SK-N-SH treated with all-trans-retinoic acid at 6 μM for 48 hours (cell line): Measurements from ENCODE around the gene CCDC40.

Experiments
- ATAC-seq: fragments of 200-7000 bp; cut with Tn5 transposase; 3 replicates; pipeline ENCODE4 v1.9.1; 2020; ENCODE audit warnings: mild to moderate bottlenecking, moderate library complexity
- ARNTL ChIP-seq: fragments of 450-650 bp; formaldehyde crosslinking; IDR thresholded peaks from 2 replicates; pipeline ENCODE4 v1.5.0; 2020; ENCODE audit warnings: low read depth, mild to moderate bottlenecking, moderate library complexity, borderline replicate concordance
- CREB5 ChIP-seq: fragments of 250-450 bp; sonication (Bioruptor Pico); IDR thresholded peaks from 2 replicates; pipeline ENCODE4 v1.5.1; 2020; ENCODE audit warnings: low read depth, mild to moderate bottlenecking, moderate library complexity
- CSRNP3 ChIP-seq: fragments of 250-450 bp; sonication (Bioruptor Pico); IDR thresholded peaks from 2 replicates; pipeline ENCODE4 v1.5.1; 2021; ENCODE audit warnings: mild to moderate bottlenecking, moderate library complexity
- ESRRG ChIP-seq: fragments of 250-450 bp; sonication (Bioruptor Pico); IDR thresholded peaks from 2 replicates; pipeline ENCODE4 v1.6.1; 2021; ENCODE audit warnings: mild to moderate bottlenecking
- GLIS3 ChIP-seq: fragments of 250-450 bp; sonication (Bioruptor Pico); IDR thresholded peaks from 2 replicates; pipeline ENCODE4 v1.5.0; 2020; ENCODE audit warnings: mild to moderate bottlenecking, moderate library complexity
- ISL1 ChIP-seq: fragments of 250-450 bp; sonication (Bioruptor Pico); IDR thresholded peaks from 2 replicates; pipeline ENCODE4 v2.1.2; 2022; ENCODE audit warnings: mild to moderate bottlenecking, moderate library complexity
- PPARA ChIP-seq: fragments of 250-450 bp; sonication (Bioruptor Pico); IDR thresholded peaks from 2 replicates; pipeline ENCODE4 v1.5.0; 2020; ENCODE audit warnings: mild to moderate bottlenecking, borderline replicate concordance
- SNAI2 ChIP-seq: fragments of 250-450 bp; sonication (Bioruptor Pico); IDR thresholded peaks from 2 replicates; pipeline ENCODE4 v1.5.0; 2020; ENCODE audit warnings: mild to moderate bottlenecking, moderate library complexity
- TCF4 ChIP-seq: fragments of 250-450 bp; sonication (Bioruptor Pico); IDR thresholded peaks from 2 replicates; pipeline ENCODE4 v1.8.0; 2021; ENCODE audit warnings: mild to moderate bottlenecking, moderate library complexity, borderline replicate concordance
- TOX ChIP-seq: fragments of 250-450 bp; sonication (Bioruptor Pico); IDR thresholded peaks from 2 replicates; pipeline ENCODE4 v1.8.0; 2021; ENCODE audit warnings: mild to moderate bottlenecking, moderate library complexity, borderline replicate concordance
- ZC3H10 ChIP-seq: fragments of 250-450 bp; sonication (Bioruptor Pico); IDR thresholded peaks from 2 replicates; pipeline ENCODE4 v1.5.1; 2021; ENCODE audit warnings: mild to moderate bottlenecking, moderate library complexity
- ZNF565 ChIP-seq: fragments of 450-650 bp; formaldehyde crosslinking; conservative IDR thresholded peaks from 2 replicates; pipeline ENCODE4 v1.5.0; 2020; ENCODE audit warnings: low read depth, mild to moderate bottlenecking, moderate library complexity
- ZNF8 ChIP-seq: fragments of 450-650 bp; formaldehyde crosslinking; IDR thresholded peaks from 2 replicates; pipeline ENCODE4 v1.5.0; 2020; ENCODE audit warnings: mild to moderate bottlenecking, moderate library complexity
- TF ChIP-seq, protein P1 (sequence below): fragments of 250-450 bp; sonication (Bioruptor Pico); IDR thresholded peaks from 2 replicates; pipeline ENCODE4 v1.8.0; 2020; ENCODE audit warnings: mild to moderate bottlenecking, moderate library complexity, borderline replicate concordance
- TF ChIP-seq, protein P2 (sequence below): fragments of 250-450 bp; sonication (Bioruptor Pico); IDR thresholded peaks from 2 replicates; pipeline ENCODE4 v1.8.0; 2021; ENCODE audit warnings: low read depth, mild to moderate bottlenecking, moderate library complexity, borderline replicate concordance

The CCDC40 gene

GRCh38 chr17:80123791-80124190 is 87.3 kb downstream of the CCDC40 start:
- no peak for ATAC-seq
- no peak for TF ChIP-seq PPARA (CRISPR knock-in tag)
- no peak for TF ChIP-seq ARNTL (CRISPR knock-in tag)
- TF ChIP-seq GLIS3 (CRISPR knock-in tag): no peak
- TF ChIP-seq ISL1: no peak
- no peak for TF ChIP-seq TOX (CRISPR knock-in tag)

- ATAC-seq: peak; percentile 69
- TF ChIP-seq CSRNP3 (CRISPR knock-in tag) (no peak), TCF4 (CRISPR knock-in tag) (no peak), SNAI2 (CRISPR knock-in tag) (no peak), ISL1 (no peak)
- TF ChIP-seq, protein P1, sequence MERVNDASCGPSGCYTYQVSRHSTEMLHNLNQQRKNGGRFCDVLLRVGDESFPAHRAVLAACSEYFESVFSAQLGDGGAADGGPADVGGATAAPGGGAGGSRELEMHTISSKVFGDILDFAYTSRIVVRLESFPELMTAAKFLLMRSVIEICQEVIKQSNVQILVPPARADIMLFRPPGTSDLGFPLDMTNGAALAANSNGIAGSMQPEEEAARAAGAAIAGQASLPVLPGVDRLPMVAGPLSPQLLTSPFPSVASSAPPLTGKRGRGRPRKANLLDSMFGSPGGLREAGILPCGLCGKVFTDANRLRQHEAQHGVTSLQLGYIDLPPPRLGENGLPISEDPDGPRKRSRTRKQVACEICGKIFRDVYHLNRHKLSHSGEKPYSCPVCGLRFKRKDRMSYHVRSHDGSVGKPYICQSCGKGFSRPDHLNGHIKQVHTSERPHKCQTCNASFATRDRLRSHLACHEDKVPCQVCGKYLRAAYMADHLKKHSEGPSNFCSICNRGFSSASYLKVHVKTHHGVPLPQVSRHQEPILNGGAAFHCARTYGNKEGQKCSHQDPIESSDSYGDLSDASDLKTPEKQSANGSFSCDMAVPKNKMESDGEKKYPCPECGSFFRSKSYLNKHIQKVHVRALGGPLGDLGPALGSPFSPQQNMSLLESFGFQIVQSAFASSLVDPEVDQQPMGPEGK (CRISPR knock-in tag): no peak
Observed at GRCh38 chr17:80124351-80124981, 88.0 kb downstream of the CCDC40 start.

DNA sequence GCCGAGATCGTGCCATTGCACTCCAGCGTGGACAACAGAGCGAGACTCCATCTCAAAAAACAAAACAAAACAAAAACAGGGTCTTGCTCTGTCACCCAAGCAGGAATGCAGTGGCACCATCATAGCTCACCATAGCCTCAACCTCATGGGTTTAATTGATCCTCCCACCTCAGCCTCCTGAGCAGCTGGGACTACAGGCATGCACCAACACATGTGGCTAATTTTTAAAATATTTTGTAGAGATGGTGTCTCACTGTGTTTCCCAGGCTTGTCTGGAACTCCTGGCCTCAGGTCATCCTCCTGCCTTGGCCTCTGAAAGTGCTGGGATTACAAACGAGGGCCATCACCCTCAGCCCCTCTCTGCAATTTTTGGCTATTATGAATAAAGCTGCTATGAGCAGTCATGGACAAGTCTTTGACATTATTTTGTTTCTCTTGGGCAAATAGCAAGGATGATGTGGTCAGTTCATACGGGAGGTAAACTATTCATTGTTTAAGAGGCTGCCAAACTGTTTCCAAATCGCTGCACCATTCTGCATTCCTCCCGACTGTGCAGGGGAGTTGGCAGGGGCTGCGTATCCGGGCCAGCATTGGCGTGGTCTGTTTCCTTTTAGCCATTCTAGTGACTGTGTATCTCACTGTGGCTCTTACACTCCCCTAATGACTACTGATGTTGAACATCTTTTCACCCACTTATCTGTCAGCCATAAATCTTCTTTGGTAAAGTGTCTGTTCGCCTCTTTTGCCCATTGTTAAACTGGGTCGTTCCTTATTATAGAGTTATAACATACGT is 89.4 kb downstream of the CCDC40 start:
- TF ChIP-seq ZC3H10 (no peak), ZNF8 (CRISPR knock-in tag) (no peak), ISL1 (0 out of 2 replicates have a peak, but pooled peaks have one; percentile 14)
- peak; percentile 64 for ATAC-seq

DNA sequence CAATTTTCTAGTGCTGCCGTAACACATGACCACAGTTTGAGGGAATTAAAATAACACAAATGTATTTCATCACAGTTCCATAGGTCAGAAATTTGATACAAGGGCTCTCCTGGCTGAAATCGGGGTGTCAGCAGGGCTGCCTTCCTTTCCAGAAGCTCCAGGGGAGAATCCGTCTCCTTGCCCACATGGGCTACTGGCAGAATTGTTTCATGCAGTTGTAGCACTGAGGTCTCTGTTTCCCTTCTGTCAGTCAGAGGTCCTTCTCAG is 89.9 kb downstream of the CCDC40 start:
- TF ChIP-seq PPARA (CRISPR knock-in tag) (no peak), ZNF565 (CRISPR knock-in tag) (no peak), ESRRG (no peak), CREB5 (CRISPR knock-in tag) (no peak), ZC3H10 (no peak), TCF4 (CRISPR knock-in tag) (no peak), CSRNP3 (CRISPR knock-in tag) (no peak)
- TF ChIP-seq, protein P2, sequence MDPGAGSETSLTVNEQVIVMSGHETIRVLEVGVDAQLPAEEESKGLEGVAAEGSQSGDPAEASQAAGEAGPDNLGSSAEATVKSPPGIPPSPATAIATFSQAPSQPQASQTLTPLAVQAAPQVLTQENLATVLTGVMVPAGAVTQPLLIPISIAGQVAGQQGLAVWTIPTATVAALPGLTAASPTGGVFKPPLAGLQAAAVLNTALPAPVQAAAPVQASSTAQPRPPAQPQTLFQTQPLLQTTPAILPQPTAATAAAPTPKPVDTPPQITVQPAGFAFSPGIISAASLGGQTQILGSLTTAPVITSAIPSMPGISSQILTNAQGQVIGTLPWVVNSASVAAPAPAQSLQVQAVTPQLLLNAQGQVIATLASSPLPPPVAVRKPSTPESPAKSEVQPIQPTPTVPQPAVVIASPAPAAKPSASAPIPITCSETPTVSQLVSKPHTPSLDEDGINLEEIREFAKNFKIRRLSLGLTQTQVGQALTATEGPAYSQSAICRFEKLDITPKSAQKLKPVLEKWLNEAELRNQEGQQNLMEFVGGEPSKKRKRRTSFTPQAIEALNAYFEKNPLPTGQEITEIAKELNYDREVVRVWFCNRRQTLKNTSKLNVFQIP (CRISPR knock-in tag): no peak
- no peak for ATAC-seq

GRCh38 chr17:80129006-80129565 is 92.6 kb downstream of the CCDC40 start:
- no peak for TF ChIP-seq ZC3H10
- no peak for ATAC-seq
